Ascending aorta (tissue), 2 donors: Measurements from ENCODE around the gene HAUS7. TPM values are rescaled to one million over a fixed set of nuclear protein-coding genes. Genes with fewer than 3 reads are reported as not detected.

ENCODE experiments used
- DNase-seq, 2 donors: peaks; one replicate each; pipeline ENCODE4 v3.0.0-alpha.2; 2019; ENCODE audit warnings: low spot score in 2 of 2
- H3K27ac ChIP-seq, 2 donors: fragments of 200-600 bp; sonication (generic); one replicate each; pipeline ENCODE4 v1.5.1; 2016 to 2017; ENCODE audit warnings: mild to moderate bottlenecking in 1 of 2
- H3K27me3 ChIP-seq: fragments of 200-600 bp; sonication (generic); one replicate; pipeline ENCODE4 v1.5.1; 2017
- H3K36me3 ChIP-seq, 2 donors: fragments of 200-600 bp; sonication (generic); one replicate each; pipeline ENCODE4 v1.5.1; 2016
- H3K4me1 ChIP-seq, 2 donors: fragments of 200-600 bp; sonication (generic); one replicate each; pipeline ENCODE4 v1.5.1; 2016 to 2017; ENCODE audit warnings: mild to moderate bottlenecking in 1 of 2
- H3K4me3 ChIP-seq, 2 donors: fragments of 200-600 bp; sonication (generic); one replicate each; pipeline ENCODE4 v1.5.1; 2016 to 2017; ENCODE audit warnings: mild to moderate bottlenecking in 1 of 2
- H3K9me3 ChIP-seq, 2 donors: fragments of 200-600 bp; sonication (generic); one replicate each; pipeline ENCODE4 v1.5.1; 2016
- CTCF ChIP-seq, 3 experiments: fragments of 200-600 bp in 2 of 3; fragments of 450-650 bp in 1 of 3; sonication (generic) in 2 of 3; IDR thresholded peaks; one replicate each; pipeline ENCODE4 v1.5.1; 2016 to 2019; ENCODE audit warnings: antibody characterized with exemption in 3 of 3, mild to moderate bottlenecking in 1 of 3, moderate library complexity in 1 of 3
- intact Hi-C: fragments of 100-400 bp; cut with DNase I; formaldehyde crosslinking; loops from one replicate; pipeline ENCODE4 v1.15.1; 2023
- total RNA-seq: library from RNA; depleted of rRNA; stranded (reverse); fragments of >200 nt; gene quantifications from one replicate; pipeline ENCODE4 v1.1.0, GENCODE V29; 2016

HAUS7 gene
- total RNA-seq, 1 donor from 2014 or later = 22.5 TPM

GRCh38 chrX:153515435-153515834 lies 45.1 kb upstream of the HAUS7 start:
- Histone ChIP-seq H3K4me1 (no peaks in the 10 kb centered on the region), H3K27ac (no peak overlapping the region), H3K4me3 (no peak overlapping the region), H3K36me3 (no peaks in the 10 kb centered on the region), H3K27me3 (peaks cover 8% of the 10 kb centered on the region), H3K9me3 (no peaks in the 10 kb centered on the region)
- no peak for DNase-seq
- no peak for TF ChIP-seq CTCF (IDR thresholded peaks at IDR 0.05)
- intact Hi-C loops = loop anchor here (5.0 to 10.0 kb wide), 2 partner anchors 178 to 439 kb away; no protein-coding TSS in a partner anchor

GRCh38 chrX:153514259-153514658 lies 43.9 kb upstream of the HAUS7 start:
- Histone ChIP-seq H3K9me3 (no peaks in the 10 kb centered on the region), H3K27me3 (peaks cover 4% of the 10 kb centered on the region), H3K4me3 (no peak overlapping the region), H3K36me3 (no peaks in the 10 kb centered on the region), H3K4me1 (no peaks in the 10 kb centered on the region), H3K27ac (no peak overlapping the region)
- DNase-seq = no peak
- no peak for TF ChIP-seq CTCF (IDR thresholded peaks at IDR 0.05)
- intact Hi-C loops = loop anchor here (5.0 to 10.0 kb wide), 2 partner anchors 441 to 482 kb away; no protein-coding TSS in a partner anchor

- TF ChIP-seq CTCF (IDR thresholded peaks at IDR 0.05) = no peak
Observed at GRCh38 chrX:153513265-153513664, 42.9 kb upstream of the HAUS7 start.

GRCh38 chrX:153512501-153512893 lies 42.1 kb upstream of the HAUS7 start:
- Histone ChIP-seq H3K27me3 (no peaks in the 10 kb centered on the region), H3K27ac (no peak overlapping the region), H3K9me3 (no peaks in the 10 kb centered on the region), H3K36me3 (no peaks in the 10 kb centered on the region), H3K4me3 (no peak overlapping the region), H3K4me1 (no peaks in the 10 kb centered on the region)
- no peak for TF ChIP-seq CTCF (IDR thresholded peaks at IDR 0.05)
- intact Hi-C loops = loop anchor here (5.0 to 10.0 kb wide), 2 partner anchors 442 to 480 kb away; no protein-coding TSS in a partner anchor
- DNase-seq = no peak

More at GRCh38 chrX:153513265-153513664, 42.9 kb upstream of the HAUS7 start:
- H3K27me3 ChIP-seq = peaks cover 3% of the 10 kb centered on the region
- no peaks in the 10 kb centered on the region for H3K36me3 ChIP-seq
- H3K4me1 ChIP-seq = no peaks in the 10 kb centered on the region
- intact Hi-C loops = loop anchor here (5.0 to 10.0 kb wide), 2 partner anchors 442 to 481 kb away; no protein-coding TSS in a partner anchor
- no peak for DNase-seq
- no peaks in the 10 kb centered on the region for H3K9me3 ChIP-seq
- no peak overlapping the region for H3K4me3 ChIP-seq
- H3K27ac ChIP-seq = no peak overlapping the region

- intact Hi-C loops = loop anchor here (5.0 to 10.0 kb wide), 2 partner anchors 443 to 480 kb away; no protein-coding TSS in a partner anchor
- Histone ChIP-seq H3K9me3 (no peaks in the 10 kb centered on the region), H3K4me3 (no peak overlapping the region), H3K4me1 (no peaks in the 10 kb centered on the region), H3K27ac (peak overlapping the region; percentile 7 to 23), H3K36me3 (no peaks in the 10 kb centered on the region), H3K27me3 (no peaks in the 10 kb centered on the region)
- TF ChIP-seq CTCF (IDR thresholded peaks at IDR 0.05) = no peak
- no peak for DNase-seq
Observed at GRCh38 chrX:153511784-153512500, 41.6 kb upstream of the HAUS7 start.
